Heart left ventricle (tissue), 16 donors: ENCODE measurements around the gene BNC2. TPM values are rescaled to one million over a fixed set of nuclear protein-coding genes. Genes with fewer than 3 reads are reported as not detected.

Experiments used
- ATAC-seq, 4 donors: fragments of 200-7000 bp; cut with Tn5 transposase; one replicate each; pipeline ENCODE4 v1.9.1; 2020 to 2022; ENCODE audit warnings: moderate library complexity in 4 of 4, mild to moderate bottlenecking in 3 of 4, moderate number of reproducible peaks in 1 of 4
- DNase-seq, 5 donors: peaks; one replicate each; pipeline ENCODE4 v3.0.0-alpha.2; 2020
- H3K27ac ChIP-seq, 12 donors: fragments of 200-600 bp; sonication (generic) in 4 of 12; one replicate each; pipeline versions ENCODE4 v1.5.0 to v1.8.0; 2016 to 2022; ENCODE audit warnings: mild to moderate bottlenecking in 2 of 12
- H3K27me3 ChIP-seq, 9 donors: fragments of 200-600 bp; sonication (generic) in 2 of 9; one replicate each; pipeline versions ENCODE4 v1.5.1 to v1.8.0; 2016 to 2022; ENCODE audit warnings: mild to moderate bottlenecking in 3 of 9
- H3K36me3 ChIP-seq, 9 donors: fragments of 200-600 bp; sonication (generic) in 2 of 9; one replicate each; pipeline versions ENCODE4 v1.5.0 to v1.8.0; 2018 to 2022; ENCODE audit warnings: mild to moderate bottlenecking in 2 of 9
- H3K4me1 ChIP-seq, 12 donors: fragments of 200-600 bp; sonication (generic) in 4 of 12; one replicate each; pipeline versions ENCODE4 v1.5.0 to v1.8.0; 2016 to 2022; ENCODE audit warnings: mild to moderate bottlenecking in 3 of 12
- H3K4me3 ChIP-seq, 12 donors: fragments of 200-600 bp; sonication (generic) in 4 of 12; one replicate each; pipeline versions ENCODE4 v1.5.0 to v1.8.0; 2017 to 2022; ENCODE audit warnings: mild to moderate bottlenecking in 9 of 12, moderate library complexity in 4 of 12
- H3K9me3 ChIP-seq, 12 donors: fragments of 200-600 bp; sonication (generic) in 4 of 12; one replicate each; pipeline versions ENCODE4 v1.5.0 to v1.8.0; 2016 to 2022; ENCODE audit warnings: mild to moderate bottlenecking in 1 of 12
- CTCF ChIP-seq, 12 donors: fragments of 200-600 bp; sonication (generic) in 4 of 12; IDR thresholded peaks; one replicate each; pipeline versions ENCODE4 v1.5.0 to v1.8.0; 2018 to 2022; ENCODE audit warnings: antibody characterized with exemption in 12 of 12, mild to moderate bottlenecking in 5 of 12
- POLR2A ChIP-seq, 2 donors: fragments of 450-650 bp; IDR thresholded peaks; one replicate each; pipeline ENCODE4 v1.6.1; 2017; ENCODE audit warnings: antibody characterized with exemption in 2 of 2, mild to moderate bottlenecking in 2 of 2, moderate library complexity in 2 of 2
- WGBS, 4 donors: extraction: QIAGEN DNeasy Blood & Tissue Kit in 2 of 4; methylation state at CpG; one replicate each; pipeline versions ENCODE4 v1.1.5 to v1.1.7; 2013 to 2018; 5-methylcytosine and 5-hydroxymethylcytosine counted together
- intact Hi-C, 10 donors: fragments of 100-400 bp; cut with DNase I; formaldehyde crosslinking; loops; one replicate each; pipeline versions ENCODE4 v1.11.1 to v1.14.2; 2022
- polyA plus RNA-seq, 2 donors: library from polyadenylated mRNA; stranded (reverse); fragments of 200-250 nt; gene quantifications; one replicate each; pipeline ENCODE4 v1.2.3, GENCODE V29; 2013
- total RNA-seq, 9 donors: library from RNA; depleted of rRNA in 2 of 9; stranded (reverse); fragments of >200 nt in 2 of 9; fragmentation: NEBNext Ultra II Directional in 3 of 9; extraction: Animal tissue kit (Norgen Biotek cat#: 25700) in 3 of 9; gene quantifications; one replicate each; pipeline versions ENCODE4 v1.1.0 to v1.2.4, GENCODE V29; 2016 to 2023
- donor health status: ischemic (EF 13 %, LVEDD 7.1; RV severe dilation, severe dysfunction).
- donor health status: healthy with polysubstance abuse.
- donor health status: DM: no; HTN: yes; CAD: no.
- donor health status: DM: no; HTN: no; CAD: no.
- donor health status: ischemic (EF 25% LVEDD 6.9; RV normal size, moderate dysfunction).
- donor health status: ischemic (EF 25% LVEDD 5.7; RV mildly dilated, moderate dysfunction).
- donor health status: healthy.
- donor health status: DM: yes; HTN: yes; CAD: no.
- donor health status: ischemic (EF 35%, LVEDD 5.7; RV mildly dilated, moderate dysfunction).
- donor health status: nonischemic (EF 11% LVEDD 7.7; RV severe dilation, severe dysfunction).
- donor health status: DM: yes; HTN: yes; CAD: no.
- donor health status: PGD.
- donor health status: ischemic (EF 29% LVEDD 5.4; RV normal size, mild dysfunction).
- donor health status: nonischemic (EF 23%, LVEDD 6.1; RV moderate dilation, normal function).

Gene BNC2
- total and polyA plus RNA-seq, 11 donors, result 0.38 to 27.1 (median 3.8) TPM

DNA sequence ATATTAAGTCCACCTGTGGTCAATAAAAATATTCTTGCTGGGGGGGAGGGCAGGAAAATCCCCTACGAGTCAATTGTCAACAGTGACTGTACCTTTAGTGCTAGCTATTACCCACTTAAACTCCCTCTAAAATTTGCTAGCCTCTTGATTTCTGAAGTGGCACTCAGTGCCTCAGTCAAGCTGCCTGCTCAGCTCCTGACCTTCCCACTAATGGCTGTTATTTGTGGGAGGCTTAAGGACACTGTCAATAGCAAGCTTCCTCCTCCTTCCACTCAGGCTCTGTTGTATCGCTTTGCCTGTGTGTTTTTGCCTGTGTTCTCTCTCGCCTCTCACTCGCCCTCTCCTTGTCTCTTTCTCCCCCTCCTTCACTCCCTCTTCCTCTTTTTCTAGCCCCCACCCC lies 140.8 kb downstream of the BNC2 start:
- DNase-seq, result no peak
- no peak for ATAC-seq
- intact Hi-C loops, result loop anchor here in 3 of 10 donors (10.0 kb wide), 3 partner anchors 105 to 535 kb away; no protein-coding TSS in a partner anchor
- peaks cover 0 to 15% (median 1%) of the 10 kb centered on the region in 12 donors for H3K4me1 ChIP-seq
- no peak overlapping the region for H3K4me3 ChIP-seq
- no peaks in the 10 kb centered on the region for H3K9me3 ChIP-seq
- 49 to 58% (median 54%) methylated on average over 4 of the region's 4 CpGs for WGBS, 4 donors
- H3K27me3 ChIP-seq, result peaks cover 0 to 34% (median 16%) of the 10 kb centered on the region in 9 donors
- TF ChIP-seq POLR2A (IDR thresholded peaks at IDR 0.05) (no peak), CTCF (IDR thresholded peaks at IDR 0.05) (no peak)
- H3K27ac ChIP-seq, result no peak overlapping the region
- H3K36me3 ChIP-seq, result no peaks in the 10 kb centered on the region

DNA sequence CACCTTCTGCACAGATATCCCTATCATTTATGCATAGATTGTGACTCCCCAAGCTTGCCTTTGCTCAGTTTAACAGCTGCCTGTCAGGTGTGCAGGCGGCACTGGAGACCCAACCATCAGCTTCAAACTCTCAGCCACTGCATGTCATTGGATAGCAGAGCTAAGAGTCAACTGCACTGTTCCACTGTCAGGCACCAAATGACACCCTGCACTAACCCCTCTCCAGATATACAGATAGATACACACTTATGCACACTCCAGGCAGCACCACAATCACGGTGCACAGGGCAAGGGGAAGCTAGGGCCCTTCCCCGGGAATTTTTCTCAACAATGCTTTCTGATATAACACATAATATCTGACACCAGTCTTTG lies 142.3 kb downstream of the BNC2 start:
- intact Hi-C loops, result loop anchor here in 3 of 10 donors (10.0 kb wide), 3 partner anchors 103 to 533 kb away; no protein-coding TSS in a partner anchor
- ATAC-seq, result peak in 2 of 4 donors; percentile 12 to 31
- 52 to 68% (median 64%) methylated on average over 3 of the region's 3 CpGs for WGBS, 4 donors
- H3K4me3 ChIP-seq, result peak overlapping the region in 9 of 12 donors; percentile 45 to 70 (median 59)
- no peaks in the 10 kb centered on the region for H3K36me3 ChIP-seq
- H3K4me1 ChIP-seq, result peaks cover 0 to 15% (median 1%) of the 10 kb centered on the region in 12 donors
- H3K27ac ChIP-seq, result peak overlapping the region in 3 of 12 donors; percentile 9 to 88 (median 52)
- TF ChIP-seq POLR2A (IDR thresholded peaks at IDR 0.05) (no peak), CTCF (IDR thresholded peaks at IDR 0.05) (no peak)
- no peaks in the 10 kb centered on the region for H3K9me3 ChIP-seq
- no peak for DNase-seq
- peaks cover 0 to 34% (median 16%) of the 10 kb centered on the region in 9 donors for H3K27me3 ChIP-seq

DNA sequence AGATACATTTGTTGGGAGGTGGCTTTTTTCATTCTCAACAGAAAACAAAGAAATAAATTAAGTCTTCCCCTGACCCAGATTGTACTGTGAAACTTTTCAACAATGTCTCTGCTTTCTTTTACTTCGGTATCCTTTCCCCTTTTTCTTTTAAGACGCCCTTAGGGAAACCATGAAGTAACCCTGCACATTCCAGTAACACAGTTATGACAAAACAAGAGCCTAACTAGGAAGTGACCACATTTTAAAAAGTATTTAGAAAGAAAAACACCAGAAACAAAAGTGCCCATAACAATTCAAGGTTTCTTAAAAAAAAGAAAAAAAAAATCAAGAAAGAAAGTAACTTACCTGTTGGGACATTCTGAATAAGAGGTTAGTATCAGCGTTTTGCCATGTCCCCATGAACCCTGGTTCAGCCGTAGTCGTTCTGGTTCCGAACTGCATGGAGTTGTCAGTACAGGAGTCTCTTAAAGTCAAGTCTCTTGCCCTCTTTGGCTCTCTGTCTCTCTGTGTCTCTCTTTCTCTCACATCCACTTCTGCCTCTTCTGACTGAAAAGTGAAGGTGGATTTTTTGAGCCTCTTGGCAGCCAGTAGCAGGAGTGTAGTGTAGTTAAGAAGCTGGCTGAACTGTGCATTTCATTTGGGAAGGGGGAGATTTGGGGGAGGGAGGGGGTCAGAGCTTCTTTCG lies 142.9 kb downstream of the BNC2 start:
- DNase-seq, result no peak
- peak in 2 of 4 donors; percentile 31 to 35 for ATAC-seq
- Histone ChIP-seq H3K9me3 (no peaks in the 10 kb centered on the region), H3K36me3 (no peaks in the 10 kb centered on the region), H3K27me3 (peaks cover 0 to 34% (median 16%) of the 10 kb centered on the region in 9 donors), H3K27ac (peak overlapping the region; percentile 52 to 88 (median 79)), H3K4me1 (peaks cover 0 to 15% (median 1%) of the 10 kb centered on the region in 12 donors), H3K4me3 (peak overlapping the region in 11 of 12 donors; percentile 45 to 70 (median 59))
- intact Hi-C loops, result loop anchor here in 3 of 10 donors (10.0 kb wide), 3 partner anchors 103 to 533 kb away; no protein-coding TSS in a partner anchor
- TF ChIP-seq POLR2A (IDR thresholded peaks at IDR 0.05) (no peak), CTCF (IDR thresholded peaks at IDR 0.05) (no peak)
- WGBS, 4 donors, result 29 to 33% (median 30%) methylated on average over 7 of the region's 7 CpGs

- TF ChIP-seq POLR2A (IDR thresholded peaks at IDR 0.05) (peak in 1 of 2 donors; percentile 34), CTCF (IDR thresholded peaks at IDR 0.05) (no peak)
- DNase-seq (peak; percentile 58 to 82 (median 78)), ATAC-seq (peak; percentile 25 to 92 (median 86))
- Histone ChIP-seq H3K27ac (peak overlapping the region; percentile 52 to 88 (median 79)), H3K27me3 (peaks cover 0 to 30% (median 16%) of the 10 kb centered on the region in 9 donors), H3K4me1 (peaks cover 0 to 15% (median 1%) of the 10 kb centered on the region in 12 donors), H3K4me3 (peak overlapping the region; percentile 18 to 70 (median 58)), H3K9me3 (no peaks in the 10 kb centered on the region), H3K36me3 (no peaks in the 10 kb centered on the region)
- WGBS, 4 donors, result 0 to 2% (median 1%) methylated on average over 16 to 60 of the region's 60 CpGs
- intact Hi-C loops, result loop anchor here in 3 of 10 donors (10.0 kb wide), 3 partner anchors 102 to 532 kb away; no protein-coding TSS in a partner anchor
These were observed 143.6 kb downstream of the BNC2 start for GRCh38 chr9:16726718-16727451.
